H1 (cell line): Measurements from ENCODE around the gene PRSS36. TPM values are rescaled to one million over a fixed set of nuclear protein-coding genes. Genes with fewer than 3 reads are reported as not detected.

Source experiments
- ASH2L ChIP-seq: fragments of 200-600, 300-600 bp; sonication (generic); IDR thresholded peaks from one replicate; pipeline ENCODE4 v1.7.1; 2017; ENCODE audit warnings: low read length
- CTBP2 ChIP-seq: IDR thresholded peaks from 2 replicates; pipeline ENCODE4 v1.7.0; 2011; ENCODE audit warnings: borderline replicate concordance, mild to moderate bottlenecking, moderate library complexity, mixed read lengths, low read length; ENCODE audit not compliant: insufficient read depth, insufficient read length
- EGR1 ChIP-seq: IDR thresholded peaks from 2 replicates; pipeline ENCODE4 v1.6.1; 2011; ENCODE audit warnings: low read depth, low read length, borderline replicate concordance
- KDM5A ChIP-seq: fragments of 200-600 bp; IDR thresholded peaks from 2 replicates; pipeline ENCODE4 v1.7.1; 2012; ENCODE audit warnings: mild to moderate bottlenecking, low read length, inconsistent platforms, mixed read lengths
- MAX ChIP-seq: IDR thresholded peaks from 2 replicates; pipeline ENCODE4 v1.6.1; 2012; ENCODE audit warnings: inconsistent platforms
- NRF1 ChIP-seq: IDR thresholded peaks from 2 replicates; pipeline ENCODE4 v1.6.1; 2011; ENCODE audit warnings: mild to moderate bottlenecking, low read depth, low read length, improper control_type of control experiment
- POLR2AphosphoS5 ChIP-seq: IDR thresholded peaks from 2 replicates; pipeline ENCODE4 v1.6.1; 2011; ENCODE audit warnings: low read depth, low read length
- RXRA ChIP-seq: IDR thresholded peaks from 2 replicates; pipeline ENCODE4 v1.6.1; 2011; ENCODE audit warnings: low read depth, mild to moderate bottlenecking, low read length, moderate library complexity; ENCODE audit not compliant: insufficient read depth
- SP1 ChIP-seq: IDR thresholded peaks from 2 replicates; pipeline ENCODE4 v1.6.1; 2011; ENCODE audit warnings: low read depth, low read length
- TAF7 ChIP-seq: optimal IDR thresholded peaks from 2 replicates; pipeline ENCODE3; 2011; ENCODE audit warnings: low read depth, mild to moderate bottlenecking, inconsistent platforms, low read length, moderate library complexity, borderline replicate concordance
- polyA plus RNA-seq, 7 experiments: library from polyadenylated mRNA; depleted of rRNA in 3 of 7; stranded (reverse) in 5 of 7; unstranded in 2 of 7; fragments of >200 nt in 5 of 7; fragments of 200-250 nt in 2 of 7; gene quantifications; 1 replicate in 5 of 7; 2 replicates in 1 of 7; 4 replicates in 1 of 7; pipeline versions ENCODE4 v1.2.1 to v1.2.3, GENCODE V29; 2011 to 2013; ENCODE audit warnings: missing spikeins in 2 of 7, mixed read lengths in 2 of 7
- total RNA-seq: library from RNA; stranded (reverse); fragmentation: NEBNext Ultra II Directional; extraction: Animal tissue kit (Norgen Biotek cat#: 25700); gene quantifications from 2 replicates; pipeline ENCODE4 v1.2.1, GENCODE V29; 2021
- TF ChIP-seq, protein P1 (sequence below): IDR thresholded peaks from 2 replicates; pipeline ENCODE4 v1.6.1; 2011; ENCODE audit warnings: low read depth, mild to moderate bottlenecking, low read length; ENCODE audit not compliant: insufficient read depth

PRSS36 gene
- total and polyA plus RNA-seq, 2 of the 8 experiments (the other 6 are each of a cell fraction or from before 2014, with no cell fraction given): 1.3 to 1.9 TPM

DNA sequence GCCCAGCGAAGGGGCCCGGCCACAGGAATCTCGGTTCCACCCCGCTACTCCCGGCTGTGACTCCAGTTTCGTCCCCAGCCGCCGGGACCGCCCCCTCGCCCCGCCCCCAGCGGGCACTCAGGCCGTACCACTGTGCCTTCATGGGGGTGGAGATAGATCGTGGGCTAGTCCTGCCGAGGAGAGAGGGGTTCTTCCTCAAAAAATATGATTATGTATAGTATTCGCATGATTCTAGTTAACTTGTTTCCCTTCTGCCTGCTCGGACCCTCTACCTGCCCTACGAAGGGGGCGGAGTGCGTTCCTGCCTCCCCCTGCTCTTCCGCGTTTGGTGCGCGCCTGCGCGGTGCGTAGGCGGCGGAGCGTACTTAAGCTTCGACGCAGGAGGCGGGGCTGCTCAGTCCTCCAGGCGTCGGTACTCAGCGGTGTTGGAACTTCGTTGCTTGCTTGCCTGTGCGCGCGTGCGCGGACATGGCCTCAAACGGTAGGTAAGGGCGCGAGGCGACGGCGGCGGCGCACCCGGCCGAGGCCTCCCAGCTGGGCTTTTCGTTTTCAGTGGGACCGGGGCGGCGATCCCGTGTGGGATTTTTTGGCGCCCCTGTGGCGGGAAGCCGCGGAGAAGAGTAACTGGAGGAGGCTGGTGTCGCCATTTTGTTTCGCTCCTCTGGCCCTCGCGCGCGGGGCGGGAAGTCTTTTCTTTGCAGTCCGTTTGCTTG, 30.0 kb upstream of the PRSS36 start, which contains the start of gene FUS (continued):
- no peak for TF ChIP-seq KDM5A
- TF ChIP-seq, protein P1, sequence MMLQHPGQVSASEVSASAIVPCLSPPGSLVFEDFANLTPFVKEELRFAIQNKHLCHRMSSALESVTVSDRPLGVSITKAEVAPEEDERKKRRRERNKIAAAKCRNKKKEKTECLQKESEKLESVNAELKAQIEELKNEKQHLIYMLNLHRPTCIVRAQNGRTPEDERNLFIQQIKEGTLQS: no peak
- TF ChIP-seq RXRA: no peak
- TF ChIP-seq SP1: peak; percentile 91
- TF ChIP-seq POLR2AphosphoS5: peak; percentile 100
- TF ChIP-seq NRF1: 0 out of 2 replicates have a peak, but pooled peaks have one; percentile 29
- peak; percentile 79 for TF ChIP-seq ASH2L
- TF ChIP-seq CTBP2: no peak
- TF ChIP-seq MAX: peak; percentile 72
- peak; percentile 100 for TF ChIP-seq TAF7
- peak; percentile 100 for TF ChIP-seq EGR1
